Measurements from ENCODE around the gene TAF1C.
"Not testable (repeated sequence)": the region's sequence is repeated elsewhere in the genome, so short reads cannot be mapped to it uniquely, and the experiment has no call there.

TAF1C gene

GRCh38 chr16:84207879-84208278, 21.0 kb upstream of the TAF1C start:
- DNase-seq (no peak), ATAC-seq (no peak)

DNA sequence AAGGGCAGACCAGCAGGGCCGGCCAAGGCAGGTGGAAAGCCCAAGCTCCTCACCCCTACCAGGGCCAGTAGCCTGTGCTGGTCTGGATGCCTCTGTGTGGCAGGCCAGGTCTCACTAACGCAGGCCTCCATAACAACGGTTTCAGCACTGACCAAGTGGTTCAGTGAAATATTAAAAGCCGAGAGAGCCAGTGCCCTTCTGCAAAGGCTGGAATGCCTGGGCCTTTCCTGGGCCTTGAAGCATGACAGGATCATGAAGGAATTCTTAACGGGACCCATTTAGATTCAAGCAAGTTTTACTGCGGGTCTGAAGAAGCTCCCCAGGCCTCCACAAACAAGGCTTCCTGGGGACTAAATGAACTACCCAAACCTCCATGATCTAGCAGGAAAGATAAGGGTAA, 20.4 kb upstream of the TAF1C start:
- no peak for ATAC-seq
- no peak for DNase-seq

DNA sequence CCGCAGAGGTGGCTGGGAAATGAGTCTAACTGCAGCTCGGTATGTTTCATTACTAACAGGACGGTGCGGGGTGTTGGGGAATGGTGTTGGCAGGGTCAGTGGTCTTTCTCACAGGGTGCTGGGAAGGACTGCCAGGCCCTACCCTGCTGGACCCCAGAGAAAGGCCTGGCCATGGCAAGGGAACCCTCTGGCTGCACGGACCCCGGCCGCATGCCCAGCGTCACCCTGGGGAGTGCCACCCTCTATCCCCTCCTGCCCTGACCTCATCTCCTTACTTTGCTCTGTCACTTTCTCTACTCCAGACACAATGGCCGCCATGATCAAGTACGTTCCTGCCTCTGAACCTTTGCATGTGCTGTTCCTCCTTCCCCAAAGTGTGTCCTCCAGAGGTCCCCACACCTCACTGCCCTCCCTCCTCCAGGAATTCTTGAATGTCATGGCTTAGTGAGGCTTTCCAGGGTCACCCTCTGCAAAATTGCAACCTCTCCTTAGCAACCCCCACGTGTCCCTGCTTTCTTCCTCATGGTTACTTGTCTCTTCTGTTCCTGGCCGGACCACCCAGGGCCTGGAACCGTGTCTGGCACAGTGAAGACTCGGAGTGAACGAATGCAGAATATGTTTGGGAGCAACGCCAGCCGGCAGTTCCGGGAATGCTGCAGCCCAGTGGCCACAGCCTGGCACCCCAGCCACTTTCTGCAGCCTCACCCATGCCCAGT, 19.3 kb upstream of the TAF1C start:
- DNase-seq (no peak), ATAC-seq (no peak)

DNA sequence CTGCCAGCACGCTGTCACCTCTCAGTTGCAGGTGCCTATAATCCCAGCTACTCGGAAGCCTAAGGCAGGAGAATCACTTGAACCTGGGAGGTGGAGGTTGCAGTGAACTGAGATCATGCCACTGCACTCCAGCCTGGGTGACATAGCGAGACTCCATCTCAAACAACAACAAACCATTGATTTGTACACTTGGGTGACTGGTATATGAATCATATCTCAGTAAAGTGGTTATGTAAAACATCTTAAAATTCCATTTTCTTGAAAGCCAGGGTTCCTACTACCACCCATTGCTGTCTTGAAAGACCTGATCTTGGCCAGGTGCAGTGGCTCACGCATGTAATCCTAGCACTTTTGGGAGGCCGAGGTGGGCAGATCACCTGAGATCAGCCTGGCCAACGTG, 18.3 kb upstream of the TAF1C start:
- ATAC-seq: not testable (repeated sequence)

GRCh38 chr16:84204551-84204950, 17.7 kb upstream of the TAF1C start:
- DNase-seq, ATAC-seq: not testable (repeated sequence)

More for the DNA sequence above, 18.3 kb upstream of the TAF1C start:
- DNase-seq: not testable (repeated sequence)

- no peak for DNase-seq
- no peak for ATAC-seq
Observed at GRCh38 chr16:84199861-84200260, 13.0 kb upstream of the TAF1C start.

DNA sequence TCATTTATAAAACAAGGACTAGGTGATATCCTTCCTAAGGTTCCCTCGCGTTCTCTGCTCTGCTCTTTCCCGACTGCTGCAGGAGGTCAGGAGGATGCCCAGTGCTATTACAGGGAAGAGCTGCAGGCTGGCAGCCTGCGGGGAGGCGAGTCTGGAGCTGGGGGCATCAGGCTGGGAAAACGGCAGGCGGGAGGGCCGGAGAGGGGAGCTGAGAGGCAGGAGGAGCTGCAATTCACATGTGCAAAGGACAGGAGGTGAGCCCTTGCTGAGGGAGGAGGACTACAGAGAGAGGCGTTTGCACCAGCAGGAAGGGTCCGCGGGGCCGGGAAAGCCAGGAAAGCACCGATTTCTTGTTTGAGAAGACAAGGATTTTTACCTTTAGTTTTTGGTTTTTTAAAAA, 12.2 kb upstream of the TAF1C start:
- DNase-seq (no peak), ATAC-seq (no peak)

DNA sequence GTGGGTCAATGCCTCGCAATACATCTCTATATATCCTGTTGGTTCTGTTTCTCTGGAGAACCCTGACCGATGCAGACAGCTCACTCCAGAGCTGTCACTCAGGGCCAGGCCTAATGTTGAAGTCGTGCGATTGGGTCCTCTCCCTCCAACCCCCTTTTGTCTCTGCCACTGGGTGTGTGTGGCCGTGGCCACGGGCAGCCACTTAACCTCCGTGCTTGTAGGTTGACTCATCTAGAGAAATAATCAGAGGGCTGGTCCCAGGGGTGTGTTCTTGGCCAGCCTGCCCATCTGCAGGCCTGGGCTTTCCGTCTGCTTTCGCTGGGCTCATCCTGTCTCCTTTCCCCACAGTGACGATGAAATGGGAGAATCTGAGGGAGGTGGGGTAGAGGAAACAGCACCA, 11.5 kb upstream of the TAF1C start:
- ATAC-seq (no peak), DNase-seq (no peak)

DNA sequence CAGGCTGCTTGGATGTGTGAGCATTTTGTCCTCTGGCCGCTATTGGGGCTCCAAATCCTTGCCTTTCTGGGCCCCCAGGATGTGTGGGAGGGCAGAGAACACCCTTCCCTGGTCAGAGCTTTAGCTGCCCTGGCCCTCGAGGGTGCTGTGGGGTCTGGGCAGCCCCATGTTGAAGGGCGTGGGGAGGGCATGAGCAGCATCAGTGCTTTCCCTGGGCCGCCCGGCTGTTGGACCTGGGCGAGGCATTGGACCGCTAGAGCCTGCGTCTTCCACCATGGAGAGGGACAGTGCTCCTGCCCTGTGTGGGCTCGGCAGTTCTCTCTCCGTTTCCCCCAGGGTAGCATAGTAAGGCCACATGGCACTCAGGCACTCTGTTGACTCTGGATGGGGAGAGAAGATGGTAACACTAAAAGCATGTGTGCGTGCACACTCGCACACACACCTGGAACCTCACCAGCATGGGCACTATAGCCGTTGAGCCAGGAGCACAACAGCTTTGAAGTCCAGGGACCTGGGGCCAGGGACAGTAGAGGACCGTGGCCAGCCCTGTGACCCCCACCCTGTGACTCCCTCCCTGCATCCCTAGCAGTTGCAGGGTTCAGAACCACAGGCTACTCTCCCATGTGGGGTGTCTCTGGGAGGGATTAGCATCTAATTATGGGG, 10.7 kb upstream of the TAF1C start:
- ATAC-seq: no peak
- no peak for DNase-seq

DNA sequence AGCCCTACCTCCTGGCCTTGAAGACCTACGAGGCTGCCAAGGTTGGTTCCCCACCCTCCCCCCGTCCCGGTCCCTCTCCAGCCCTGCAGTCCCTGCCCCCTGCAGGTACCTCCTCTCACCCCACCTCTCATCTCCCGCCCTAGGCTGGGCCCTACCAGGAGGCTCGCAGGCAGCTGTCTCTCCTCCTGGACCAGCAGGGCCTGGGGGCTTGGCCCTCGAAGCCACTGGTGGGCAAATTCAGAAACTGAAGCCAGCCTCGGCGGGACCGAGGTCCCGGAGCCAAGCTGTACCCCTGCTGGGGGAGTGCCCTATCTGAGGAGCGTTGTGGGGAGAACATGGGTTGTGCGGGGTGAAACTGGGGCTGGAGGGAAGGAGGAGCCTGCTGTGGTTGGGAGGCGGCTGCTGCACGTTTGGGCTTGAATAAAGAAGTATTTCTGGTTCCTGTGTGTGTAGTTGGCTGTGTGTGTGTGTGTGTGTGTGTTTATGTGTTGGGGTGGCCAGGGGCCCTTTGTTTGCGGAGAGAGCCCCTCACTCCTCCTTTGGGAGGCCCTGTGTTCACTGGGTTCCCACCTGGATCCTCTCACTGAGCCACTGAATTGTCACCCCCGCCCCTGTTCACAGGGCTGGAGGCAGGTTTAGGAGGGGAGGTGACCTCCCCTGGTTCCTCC, 10.0 kb upstream of the TAF1C start:
- ATAC-seq (no peak), DNase-seq (no peak)

DNA sequence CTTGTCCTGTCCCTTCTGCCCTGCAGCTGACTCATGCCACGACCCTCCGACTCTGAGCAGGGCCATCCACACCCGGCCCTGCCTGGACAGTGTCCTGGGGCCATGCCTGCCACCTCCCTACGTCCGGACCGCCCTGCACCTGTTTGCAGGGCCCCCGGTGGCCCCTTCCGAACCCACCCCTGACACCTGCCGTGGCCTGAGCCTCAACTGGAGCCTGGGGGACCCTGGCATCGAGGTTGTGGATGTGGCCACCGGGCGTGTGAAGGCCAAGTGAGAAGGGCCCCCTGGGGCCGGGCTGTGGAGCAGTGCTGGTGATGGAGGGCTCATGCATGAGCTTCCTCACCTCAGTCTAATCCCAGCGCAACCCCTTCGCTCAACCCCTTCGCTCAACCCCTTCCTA, 9.2 kb upstream of the TAF1C start:
- DNase-seq (no peak), ATAC-seq (no peak)

DNA sequence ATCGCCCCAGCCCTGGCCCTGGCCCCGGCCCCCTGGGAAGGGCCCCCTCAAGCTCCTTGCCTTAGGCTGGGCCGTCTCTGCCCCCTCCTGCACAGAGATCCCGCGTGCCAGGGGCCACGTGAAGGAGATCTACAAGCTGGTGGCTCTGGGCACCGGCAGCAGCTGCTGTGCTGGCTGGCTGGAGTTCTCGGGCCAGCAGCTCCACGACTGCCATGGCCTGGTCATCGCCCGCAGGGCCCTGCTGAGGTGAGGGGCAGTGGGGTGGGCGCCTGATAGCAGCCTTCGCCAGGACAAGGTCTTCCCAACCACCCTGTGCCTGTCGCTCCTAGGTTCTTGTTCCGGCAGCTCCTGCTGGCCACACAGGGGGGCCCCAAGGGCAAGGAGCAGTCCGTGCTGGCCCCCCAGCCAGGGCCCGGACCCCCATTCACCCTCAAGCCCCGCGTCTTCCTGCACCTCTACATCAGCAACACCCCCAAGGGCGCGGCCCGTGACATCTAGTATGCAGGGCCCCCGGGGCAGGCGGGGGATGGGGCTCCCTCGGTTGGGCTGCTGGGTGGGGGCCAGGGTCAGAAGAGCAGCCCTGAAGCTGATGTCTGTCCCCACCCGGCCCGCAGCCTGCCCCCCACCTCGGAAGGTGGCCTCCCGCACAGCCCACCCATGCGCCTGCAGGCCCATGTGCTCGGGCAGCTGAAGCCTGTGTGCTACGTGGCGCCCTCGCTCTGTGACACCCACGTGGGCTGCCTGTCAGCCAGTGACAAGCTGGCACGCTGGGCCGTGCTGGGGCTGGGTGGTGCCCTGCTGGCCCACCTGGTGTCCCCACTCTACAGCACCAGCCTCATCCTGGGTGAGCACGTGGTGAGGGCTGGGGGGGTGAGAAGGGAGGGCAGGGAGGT, 8.6 kb upstream of the TAF1C start:
- ATAC-seq (no peak), DNase-seq (no peak)

- DNase-seq (peak; percentile 43), ATAC-seq (no peak)
Observed at GRCh38 chr16:84194470-84195200, 7.8 kb upstream of the TAF1C start.

- DNase-seq (peak; percentile 22), ATAC-seq (no peak)
Observed at GRCh38 chr16:84194018-84194417, 7.2 kb upstream of the TAF1C start.

DNA sequence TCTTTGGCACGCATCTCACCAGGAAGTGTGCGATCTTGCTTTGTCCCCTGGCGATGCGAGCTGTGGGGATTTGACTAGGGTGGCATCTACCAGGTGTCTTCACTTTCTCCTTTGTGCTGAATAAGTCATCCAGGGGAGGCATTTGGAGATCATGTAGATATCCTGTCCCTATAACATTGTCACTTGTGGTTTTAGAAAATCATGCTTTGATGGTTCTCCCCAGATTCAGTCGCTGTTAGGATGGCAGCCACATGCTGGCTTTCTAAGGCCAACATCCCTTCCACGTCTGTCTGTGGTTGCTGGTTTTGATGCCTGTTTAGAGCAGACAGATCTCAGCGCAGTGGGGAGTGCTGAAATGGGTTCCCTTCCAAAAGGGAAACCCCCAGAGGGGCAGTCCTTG, 6.6 kb upstream of the TAF1C start:
- DNase-seq (peak; percentile 20), ATAC-seq (peak; percentile 2)

GRCh38 chr16:84191466-84191865, 4.6 kb upstream of the TAF1C start:
- DNase-seq: no peak
- ATAC-seq: no peak

DNA sequence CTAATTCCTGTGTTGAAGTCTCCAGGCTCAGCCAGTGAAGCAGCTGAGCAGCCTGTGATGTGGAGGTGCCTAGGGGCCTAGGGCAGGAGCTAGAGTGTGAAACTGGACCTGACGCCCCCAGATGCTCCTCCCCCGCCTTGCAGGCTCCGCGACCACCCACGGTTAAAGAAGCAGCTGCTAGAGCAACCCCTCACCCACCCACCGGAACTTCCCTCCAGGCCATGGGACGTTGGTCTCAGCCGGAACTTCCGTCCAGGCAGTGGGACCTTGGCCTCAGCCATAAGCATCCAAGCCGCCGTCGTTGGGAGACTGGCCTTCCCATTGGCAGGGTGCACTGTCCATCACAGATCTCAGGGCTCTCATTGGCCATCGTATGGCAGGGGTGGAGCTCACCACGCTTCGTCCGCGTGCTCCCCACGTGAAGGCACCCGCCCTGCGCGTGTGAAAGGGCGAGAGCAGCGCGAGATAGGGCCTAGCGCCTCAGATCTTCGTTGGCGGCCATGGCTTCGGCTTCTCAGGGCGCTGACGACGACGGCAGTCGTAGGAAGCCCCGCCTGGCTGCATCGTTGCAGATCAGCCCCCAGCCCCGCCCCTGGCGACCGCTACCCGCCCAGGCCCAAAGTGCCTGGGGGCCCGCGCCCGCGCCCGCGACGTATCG, 4.0 kb upstream of the TAF1C start, which contains the start of gene ADAD2:
Gene ADAD2, plus strand, starts transcription at position 427 of the 658 bp plus-strand sequence. Its CDS starts 74 bp downstream, at position 501.
- ATAC-seq: no peak
- DNase-seq: peak; percentile 30

- no peak for ATAC-seq
- DNase-seq: no peak
Observed at GRCh38 chr16:84184775-84185174, 2.1 kb downstream of the TAF1C start.

DNA sequence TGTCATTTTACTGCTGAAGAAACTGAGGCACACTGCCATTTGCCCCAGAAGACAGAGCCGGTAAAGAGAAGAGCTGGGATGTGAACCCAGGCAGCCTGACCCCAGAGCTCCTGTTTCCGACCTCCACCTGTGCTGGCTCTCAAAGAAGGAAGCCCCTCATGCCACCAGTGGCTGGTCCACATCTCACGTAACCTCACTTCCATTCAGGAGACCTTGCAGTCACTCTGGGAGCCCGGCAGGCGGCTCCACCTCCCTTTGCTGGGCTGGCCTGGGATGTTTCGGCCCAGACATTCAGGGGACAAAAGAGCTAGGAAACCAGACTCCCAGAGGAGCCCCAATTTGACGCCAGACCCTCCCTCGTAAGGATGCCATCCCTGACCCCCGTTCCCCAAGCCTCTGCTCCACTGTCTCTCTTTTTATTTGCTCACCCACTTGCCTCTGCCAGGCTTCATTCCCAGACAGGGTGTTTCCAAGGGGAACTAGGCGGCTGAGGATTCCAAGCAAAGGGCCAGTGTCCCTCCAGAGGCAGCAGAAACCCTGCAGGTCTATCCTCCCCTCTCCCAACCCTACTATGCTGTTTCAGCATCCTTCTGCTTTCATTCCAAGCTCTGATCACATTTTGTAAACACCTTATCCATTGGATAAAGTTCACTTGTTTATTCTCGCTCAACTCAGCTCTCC, 2.8 kb downstream of the TAF1C start:
- DNase-seq (no peak), ATAC-seq (no peak)

DNA sequence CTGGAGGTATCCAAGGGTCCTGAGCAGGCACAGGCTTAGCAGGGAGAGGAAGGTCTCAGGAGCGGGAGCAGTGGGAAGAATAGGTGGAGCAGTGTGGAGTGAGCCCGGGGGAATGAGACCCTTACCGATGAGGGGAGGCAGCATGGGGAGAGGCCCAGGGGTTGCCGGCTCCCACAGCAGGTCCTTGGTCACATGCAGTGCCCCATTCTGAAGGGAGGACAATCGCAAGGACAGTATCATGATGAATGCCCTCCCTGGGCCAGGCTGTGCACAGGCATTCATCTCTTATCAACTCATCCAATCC, 3.3 kb downstream of the TAF1C start:
- no peak for ATAC-seq
- no peak for DNase-seq
